Epithelial cell of esophagus (primary cell): ENCODE data around the gene HECTD2.
"Not testable (repeated sequence)": the region's sequence is repeated elsewhere in the genome, so short reads cannot be mapped to it uniquely, and the experiment has no call there.

Experiments
- DNase-seq: peaks from one replicate; pipeline ENCODE4 v3.0.0; 2010; ENCODE audit warnings: low read depth
- H3K4me3 ChIP-seq: 2 replicates; pipeline ENCODE4 v1.5.1; 2011; ENCODE audit warnings: mild to moderate bottlenecking, low read length, control low read depth
- CTCF ChIP-seq: IDR thresholded peaks from 2 replicates; pipeline ENCODE4 v1.5.1; 2011; ENCODE audit warnings: low read depth, mild to moderate bottlenecking, low read length, control low read depth, inconsistent platforms; ENCODE audit not compliant: insufficient read depth; ENCODE audit errors: missing control alignments

HECTD2 gene

GRCh38 chr10:91389636-91390512 is 20.3 kb upstream of the HECTD2 start:
- H3K4me3 ChIP-seq = no peak overlapping the region
- peak; percentile 64 for DNase-seq
- peak; percentile 49 for TF ChIP-seq CTCF

GRCh38 chr10:91390513-91390825 is 19.7 kb upstream of the HECTD2 start:
- not testable (repeated sequence) for H3K4me3 ChIP-seq, DNase-seq

GRCh38 chr10:91391920-91392319 is 18.2 kb upstream of the HECTD2 start:
- no peak for TF ChIP-seq CTCF
- no peak for DNase-seq
- H3K4me3 ChIP-seq = no peak overlapping the region

- H3K4me3 ChIP-seq = no peak overlapping the region
- TF ChIP-seq CTCF = no peak
- DNase-seq = no peak
Observed at GRCh38 chr10:91406322-91406721, 3.8 kb upstream of the HECTD2 start.

GRCh38 chr10:91409069-91409868 is 875 bp upstream of the HECTD2 start:
- peak; percentile 61 for DNase-seq
- peak; percentile 1 for TF ChIP-seq CTCF
- H3K4me3 ChIP-seq = peak overlapping the region; percentile 91

GRCh38 chr10:91410638-91411371 is 661 bp downstream of the HECTD2 start:
- no peak for TF ChIP-seq CTCF
- peak overlapping the region; percentile 70 for H3K4me3 ChIP-seq
- peak; percentile 12 for DNase-seq

GRCh38 chr10:91411621-91412020 is 1.5 kb downstream of the HECTD2 start:
- no peak for DNase-seq
- no peak for TF ChIP-seq CTCF
- no peak overlapping the region for H3K4me3 ChIP-seq
